Subcutaneous abdominal adipose tissue (tissue), 5 donors: Measurements from ENCODE around the gene LRP1B.

Experiments used
- H3K27ac ChIP-seq: one replicate; pipeline ENCODE4 v1.7.0; 2013; ENCODE audit warnings: low read depth, mild to moderate bottlenecking, inconsistent platforms, low read length, moderate library complexity
- H3K27me3 ChIP-seq, 5 donors: one replicate each; pipeline ENCODE4 v1.7.0; 2013; ENCODE audit warnings: low read length in 5 of 5, inconsistent platforms in 1 of 5; ENCODE audit not compliant: control insufficient read depth in 5 of 5, insufficient read depth in 4 of 5
- H3K36me3 ChIP-seq, 5 donors: one replicate each; pipeline ENCODE4 v1.7.0; 2013; ENCODE audit warnings: low read length in 5 of 5; ENCODE audit not compliant: control insufficient read depth in 5 of 5, insufficient read depth in 5 of 5
- H3K4me1 ChIP-seq, 5 donors: one replicate each; pipeline ENCODE4 v1.7.0; 2013; ENCODE audit warnings: low read length in 5 of 5, mild to moderate bottlenecking in 3 of 5, moderate library complexity in 1 of 5; ENCODE audit not compliant: control insufficient read depth in 5 of 5, insufficient read depth in 5 of 5
- H3K4me3 ChIP-seq, 5 donors: one replicate each; pipeline ENCODE4 v1.7.0; 2013; ENCODE audit warnings: low read length in 5 of 5, low read depth in 1 of 5
- H3K9ac ChIP-seq, 5 donors: one replicate each; pipeline ENCODE4 v1.7.0; 2013; ENCODE audit warnings: low read length in 5 of 5, mild to moderate bottlenecking in 4 of 5, moderate library complexity in 3 of 5
- H3K9me3 ChIP-seq, 5 donors: one replicate each; pipeline ENCODE4 v1.7.0; 2013; ENCODE audit warnings: low read length in 5 of 5; ENCODE audit not compliant: control insufficient read depth in 5 of 5
- donor health status: healthy.
- donor health status: healthy.
- donor health status: healthy.
- donor health status: healthy.
- donor health status: healthy.

Gene LRP1B

DNA sequence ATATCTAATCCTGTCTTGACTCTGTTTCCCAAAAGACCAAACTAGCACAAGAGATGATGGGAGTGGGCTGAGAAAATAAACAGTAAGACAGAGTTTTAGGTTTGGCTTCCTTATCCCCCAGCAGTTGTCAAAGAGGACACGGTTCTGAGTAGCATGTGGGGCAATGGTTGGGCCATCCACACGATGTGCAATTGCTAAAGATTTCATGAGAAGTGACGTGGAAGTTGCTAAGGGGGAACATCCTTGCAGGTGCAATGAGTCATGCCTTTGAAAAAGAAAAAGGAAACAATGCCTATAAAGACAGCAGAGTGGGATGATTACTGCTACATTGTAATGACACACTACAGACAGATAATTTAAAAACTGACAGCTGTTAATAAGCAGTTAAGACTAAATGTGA, 1395.8 kb downstream of the LRP1B start:
- Histone ChIP-seq H3K9me3 (peaks cover 0 to 9% (median 3%) of the 10 kb centered on the region in 5 donors), H3K36me3 (no peaks in the 10 kb centered on the region), H3K27me3 (no peaks in the 10 kb centered on the region), H3K27ac (no peak overlapping the region), H3K4me1 (peaks cover 0 to 4% (median 0%) of the 10 kb centered on the region in 5 donors), H3K9ac (no peak overlapping the region), H3K4me3 (no peak overlapping the region)

DNA sequence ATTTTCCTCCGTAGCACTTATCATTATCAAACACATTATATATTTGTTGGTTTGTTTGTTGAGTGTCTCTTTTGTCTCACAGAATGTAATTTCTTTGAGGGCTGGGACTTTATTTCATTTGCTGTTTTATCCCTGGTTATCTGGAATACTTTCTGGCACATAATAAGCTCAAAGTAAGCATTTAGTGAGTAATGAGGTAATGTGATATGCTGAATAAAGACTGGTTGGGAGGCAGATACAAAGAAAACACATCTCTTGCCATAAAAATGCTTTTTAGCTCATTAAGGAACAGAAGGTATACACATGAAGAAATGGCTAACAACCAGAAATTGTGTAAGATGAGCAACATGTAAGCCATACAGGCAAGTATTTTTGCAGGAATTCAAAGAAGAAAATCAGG, 1411.8 kb downstream of the LRP1B start:
- H3K9ac ChIP-seq = no peak overlapping the region
- no peaks in the 10 kb centered on the region for H3K9me3 ChIP-seq
- H3K36me3 ChIP-seq = no peaks in the 10 kb centered on the region
- H3K4me3 ChIP-seq = no peak overlapping the region
- no peaks in the 10 kb centered on the region for H3K4me1 ChIP-seq
- H3K27ac ChIP-seq = no peak overlapping the region
- H3K27me3 ChIP-seq = no peaks in the 10 kb centered on the region

DNA sequence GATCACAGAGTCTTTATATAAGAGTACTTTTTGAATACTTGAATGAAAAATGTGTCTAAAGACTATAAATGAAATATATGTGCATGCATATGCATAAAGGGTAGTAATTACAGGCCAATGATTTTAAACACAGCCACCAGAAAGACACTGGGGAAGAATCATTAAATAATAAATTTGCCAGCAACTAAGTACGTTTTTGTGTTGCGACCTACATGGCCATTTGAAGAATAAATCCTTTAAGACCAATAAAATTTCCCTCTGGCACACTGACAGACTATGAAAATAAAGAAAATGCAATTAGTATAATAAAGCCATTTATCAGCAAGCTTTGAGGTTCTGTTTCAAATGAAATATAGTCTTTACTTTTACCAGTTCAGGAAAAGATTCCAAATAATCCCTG, 1413.3 kb downstream of the LRP1B start:
- Histone ChIP-seq H3K27ac (no peak overlapping the region), H3K36me3 (no peaks in the 10 kb centered on the region), H3K4me3 (no peak overlapping the region), H3K4me1 (no peaks in the 10 kb centered on the region), H3K9ac (no peak overlapping the region), H3K9me3 (no peaks in the 10 kb centered on the region), H3K27me3 (no peaks in the 10 kb centered on the region)

DNA sequence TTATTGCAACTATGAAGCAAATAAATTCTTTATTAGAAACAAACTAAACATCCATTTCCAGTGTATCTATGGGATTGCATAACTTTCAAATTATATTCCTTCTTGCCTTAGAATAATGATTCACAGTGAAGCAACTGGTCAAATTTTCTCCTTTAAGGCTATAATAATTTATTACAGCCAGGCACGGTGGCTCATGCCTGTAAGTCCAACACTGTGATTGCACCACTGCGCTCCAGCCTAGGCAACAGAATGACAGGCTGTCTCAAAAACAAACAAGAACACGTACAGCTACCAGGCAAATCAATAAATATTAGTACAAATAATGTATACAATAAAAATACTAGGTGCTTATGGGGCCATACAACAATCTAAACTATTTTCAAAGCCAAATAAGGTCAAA, 1416.2 kb downstream of the LRP1B start:
- Histone ChIP-seq H3K27ac (no peak overlapping the region), H3K4me1 (no peaks in the 10 kb centered on the region), H3K36me3 (no peaks in the 10 kb centered on the region), H3K4me3 (no peak overlapping the region), H3K9me3 (no peaks in the 10 kb centered on the region), H3K27me3 (no peaks in the 10 kb centered on the region), H3K9ac (no peak overlapping the region)

DNA sequence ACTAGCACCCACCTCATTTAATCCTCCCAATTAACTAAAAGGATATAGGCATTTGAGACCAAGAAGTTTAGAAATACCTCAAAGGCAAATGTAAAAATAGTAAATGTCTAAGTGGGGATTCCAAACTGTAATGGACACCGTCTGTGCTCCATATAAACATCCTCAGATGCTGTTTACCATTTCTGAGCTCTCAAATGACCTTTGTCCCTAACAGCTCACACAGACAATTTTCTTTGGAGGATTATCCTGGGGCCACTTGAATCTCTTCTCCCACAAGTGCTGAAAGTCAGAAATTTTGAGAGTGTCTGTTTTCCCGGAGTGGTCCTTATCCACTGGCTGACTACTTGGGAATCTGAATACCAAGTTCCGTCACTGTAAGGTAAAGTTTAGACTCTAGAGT, 1418.9 kb downstream of the LRP1B start:
- Histone ChIP-seq H3K27ac (no peak overlapping the region), H3K4me3 (no peak overlapping the region), H3K27me3 (no peaks in the 10 kb centered on the region), H3K9ac (no peak overlapping the region), H3K36me3 (no peaks in the 10 kb centered on the region), H3K4me1 (no peaks in the 10 kb centered on the region), H3K9me3 (no peaks in the 10 kb centered on the region)

DNA sequence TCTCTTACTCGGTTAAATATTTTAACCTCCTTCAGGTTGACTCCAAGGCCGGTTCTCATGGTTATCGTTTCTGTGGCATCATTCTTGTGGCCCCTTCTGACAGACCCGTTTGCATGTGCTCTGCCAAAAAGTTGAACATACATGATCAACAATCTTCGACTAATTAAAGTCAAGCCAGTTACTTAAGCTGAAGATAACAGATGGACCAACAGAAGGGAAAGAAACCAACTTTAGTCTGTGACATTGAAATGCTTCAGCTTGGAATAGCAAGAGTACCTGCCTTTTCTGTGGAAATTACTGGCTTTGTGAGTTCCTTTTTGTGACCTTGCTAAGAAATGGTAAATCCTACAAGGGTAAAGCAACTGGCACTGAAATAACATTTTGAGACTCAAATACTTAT, 1429.1 kb downstream of the LRP1B start:
- H3K27ac ChIP-seq = no peak overlapping the region
- no peaks in the 10 kb centered on the region for H3K9me3 ChIP-seq
- H3K27me3 ChIP-seq = no peaks in the 10 kb centered on the region
- no peaks in the 10 kb centered on the region for H3K4me1 ChIP-seq
- H3K9ac ChIP-seq = no peak overlapping the region
- H3K36me3 ChIP-seq = no peaks in the 10 kb centered on the region
- H3K4me3 ChIP-seq = no peak overlapping the region

DNA sequence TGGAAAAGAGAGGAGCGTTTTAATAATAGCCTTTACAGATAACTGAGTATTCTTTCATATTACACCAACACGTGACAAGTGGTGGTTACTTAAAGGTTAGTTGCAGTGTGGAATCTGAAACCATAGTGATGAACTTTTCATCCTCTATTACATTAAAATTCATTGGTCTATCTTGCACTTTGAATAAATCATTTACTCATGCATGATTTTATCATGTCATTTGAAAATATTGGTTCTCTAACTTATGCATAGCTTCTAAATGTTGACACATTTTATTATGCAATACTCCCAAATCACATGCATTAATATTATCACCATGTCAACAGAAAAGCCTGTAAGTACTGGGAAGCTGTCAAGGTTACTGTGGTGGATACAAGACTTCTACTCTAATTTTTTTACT, 1432.2 kb downstream of the LRP1B start:
- Histone ChIP-seq H3K27me3 (no peaks in the 10 kb centered on the region), H3K9me3 (no peaks in the 10 kb centered on the region), H3K36me3 (no peaks in the 10 kb centered on the region), H3K4me3 (no peak overlapping the region), H3K9ac (no peak overlapping the region), H3K27ac (no peak overlapping the region), H3K4me1 (no peaks in the 10 kb centered on the region)

DNA sequence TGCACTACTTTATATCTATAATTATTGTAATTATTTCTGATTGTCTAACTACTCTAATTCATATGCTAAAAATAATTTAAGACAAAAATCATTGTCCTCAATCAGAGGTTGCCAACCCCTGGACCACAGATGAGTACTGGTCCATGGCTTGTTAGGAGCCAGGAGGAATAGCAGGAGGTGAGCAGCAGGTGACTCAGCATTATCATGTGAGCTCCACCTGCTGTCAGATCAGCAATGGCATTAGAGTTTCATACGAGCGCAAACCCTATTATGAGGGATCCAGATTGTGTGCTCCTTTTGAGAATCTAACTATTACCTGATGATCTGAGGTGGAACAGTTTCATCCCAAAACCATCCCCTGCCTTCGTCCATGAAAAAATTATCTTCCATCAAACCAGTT, 1434.4 kb downstream of the LRP1B start:
- no peaks in the 10 kb centered on the region for H3K9me3 ChIP-seq
- no peaks in the 10 kb centered on the region for H3K27me3 ChIP-seq
- no peak overlapping the region for H3K4me3 ChIP-seq
- no peak overlapping the region for H3K9ac ChIP-seq
- H3K4me1 ChIP-seq = no peaks in the 10 kb centered on the region
- no peak overlapping the region for H3K27ac ChIP-seq
- no peaks in the 10 kb centered on the region for H3K36me3 ChIP-seq

DNA sequence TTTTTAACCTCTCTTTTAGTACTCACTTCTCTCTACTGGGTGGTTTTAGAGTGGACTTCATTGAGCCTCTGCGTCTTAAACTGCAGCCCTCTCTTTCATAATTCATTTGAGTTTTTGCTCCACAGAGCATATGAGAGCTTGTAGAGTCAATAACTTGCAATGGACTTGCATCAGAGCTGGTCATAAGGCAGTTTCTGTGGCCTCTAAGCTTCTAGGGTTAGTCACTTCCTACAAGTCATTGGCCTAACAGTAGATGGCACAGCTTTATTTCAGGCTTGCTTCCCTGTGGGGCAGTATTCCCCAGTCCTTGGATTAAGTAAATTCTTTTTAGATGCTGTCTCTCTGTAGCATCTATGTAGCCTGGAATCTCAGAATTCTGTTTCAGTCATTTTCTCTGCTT, 1435.7 kb downstream of the LRP1B start:
- H3K9me3 ChIP-seq = no peaks in the 10 kb centered on the region
- H3K9ac ChIP-seq = no peak overlapping the region
- H3K4me1 ChIP-seq = no peaks in the 10 kb centered on the region

DNA sequence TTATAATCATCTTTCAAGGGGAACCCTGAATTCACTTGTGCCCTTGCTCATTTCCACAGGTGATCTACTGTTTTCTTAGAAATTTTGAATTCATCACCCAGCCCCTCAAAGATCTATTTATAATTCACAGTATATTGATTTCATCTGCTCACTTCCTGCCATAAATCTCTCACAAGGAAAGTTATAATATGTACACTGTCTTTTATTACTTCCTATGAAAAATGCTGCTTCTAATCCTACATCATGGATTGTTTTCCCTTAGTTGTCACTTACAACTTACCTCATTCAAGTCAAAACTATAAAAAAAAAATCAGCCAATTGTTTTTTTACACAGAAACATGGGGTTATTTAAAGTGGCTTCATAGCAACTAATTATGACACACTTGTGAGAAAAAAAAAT, 1443.0 kb downstream of the LRP1B start:
- H3K9me3 ChIP-seq = no peaks in the 10 kb centered on the region
- H3K36me3 ChIP-seq = no peaks in the 10 kb centered on the region
- no peaks in the 10 kb centered on the region for H3K27me3 ChIP-seq
- H3K9ac ChIP-seq = no peak overlapping the region
- no peaks in the 10 kb centered on the region for H3K4me1 ChIP-seq
- H3K4me3 ChIP-seq = no peak overlapping the region
- no peak overlapping the region for H3K27ac ChIP-seq

More for the DNA sequence above, 1435.7 kb downstream of the LRP1B start:
- H3K27me3 ChIP-seq = no peaks in the 10 kb centered on the region
- H3K4me3 ChIP-seq = no peak overlapping the region
- no peak overlapping the region for H3K27ac ChIP-seq
- no peaks in the 10 kb centered on the region for H3K36me3 ChIP-seq

DNA sequence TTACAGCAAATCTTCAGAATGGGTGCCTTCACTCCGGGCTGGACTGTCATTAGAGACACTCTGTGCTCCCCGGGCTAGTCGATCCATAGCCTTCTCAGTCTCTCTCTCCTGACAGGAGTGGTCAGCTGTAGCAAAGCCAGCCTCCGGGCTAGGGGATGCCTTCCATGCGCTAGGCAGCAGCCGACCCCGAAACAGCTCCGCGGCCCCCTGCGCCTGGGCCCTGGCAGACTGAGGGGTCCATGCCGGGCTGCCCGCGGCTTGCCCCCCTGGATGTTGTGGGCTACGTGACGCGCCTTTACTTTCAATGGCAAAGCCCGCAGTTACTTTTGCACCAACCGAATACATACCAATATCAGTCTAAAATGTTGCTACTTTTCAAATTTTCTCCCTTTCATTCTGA, 1447.2 kb downstream of the LRP1B start:
- Histone ChIP-seq H3K9me3 (no peaks in the 10 kb centered on the region), H3K9ac (no peak overlapping the region), H3K36me3 (no peaks in the 10 kb centered on the region), H3K27me3 (no peaks in the 10 kb centered on the region), H3K4me3 (no peak overlapping the region), H3K4me1 (no peaks in the 10 kb centered on the region), H3K27ac (no peak overlapping the region)
